Large intestine (tissue), 3 donors: ENCODE measurements around the gene SGK1. TPM values are rescaled to one million over a fixed set of nuclear protein-coding genes. Genes with fewer than 3 reads are reported as not detected.

Experiments
- DNase-seq, 2 donors: peaks; one replicate each; pipeline versions ENCODE4 v3.0.0 to v3.0.0-alpha.2; 2013
- H3K27ac ChIP-seq: one replicate; pipeline ENCODE4 v1.5.1; 2013; ENCODE audit warnings: low read length
- H3K27me3 ChIP-seq: 2 replicates; pipeline ENCODE4 v1.6.1; 2013; ENCODE audit warnings: low read length; ENCODE audit not compliant: control insufficient read depth, insufficient read depth
- H3K36me3 ChIP-seq: 2 replicates; pipeline ENCODE4 v1.6.1; 2013; ENCODE audit warnings: low read length; ENCODE audit not compliant: control insufficient read depth, insufficient read depth
- H3K4me1 ChIP-seq: one replicate; pipeline ENCODE4 v1.6.1; 2013; ENCODE audit warnings: low read length; ENCODE audit not compliant: control insufficient read depth, insufficient read depth
- H3K4me3 ChIP-seq: one replicate; pipeline ENCODE4 v1.5.1; 2013; ENCODE audit warnings: low read length
- H3K9me3 ChIP-seq: one replicate; pipeline ENCODE4 v1.6.1; 2013; ENCODE audit warnings: mild to moderate bottlenecking, low read depth, low read length, moderate library complexity; ENCODE audit not compliant: control insufficient read depth
- WGBS: methylation state at CpG from one replicate; pipeline ENCODE4 v1.1.5; 2013; ENCODE audit warnings: low lambda C conversion rate; ENCODE audit not compliant: insufficient coverage; 5-methylcytosine and 5-hydroxymethylcytosine counted together
- polyA plus RNA-seq: library from polyadenylated mRNA; unstranded; fragments of 120-200 nt; gene quantifications from one replicate; pipeline ENCODE4 v1.2.1, GENCODE V29; 2013

The SGK1 gene
- polyA plus RNA-seq, 1 donor = 41.2 TPM

- H3K4me1 ChIP-seq = peaks cover 5% of the 10 kb centered on the region
- H3K27me3 ChIP-seq = no peaks in the 10 kb centered on the region
- DNase-seq = no peak
- H3K27ac ChIP-seq = no peak overlapping the region
- no peaks in the 10 kb centered on the region for H3K9me3 ChIP-seq
- H3K4me3 ChIP-seq = no peak overlapping the region
- no peaks in the 10 kb centered on the region for H3K36me3 ChIP-seq
- WGBS = 67% methylated on average over 1 of the region's 4 CpGs
Observed at GRCh38 chr6:134134654-134135053, 183.3 kb downstream of the SGK1 start.

- DNase-seq = peak; percentile 31 to 67
- WGBS = 80% methylated on average over 3 of the region's 3 CpGs
Observed at GRCh38 chr6:134132494-134133141, 185.3 kb downstream of the SGK1 start.

GRCh38 chr6:134131530-134132139, 186.3 kb downstream of the SGK1 start:
- DNase-seq = no peak
- WGBS = no CpG with 5 or more reads among the region's 4 CpGs
- H3K4me1 ChIP-seq = peaks cover 5% of the 10 kb centered on the region
- no peaks in the 10 kb centered on the region for H3K27me3 ChIP-seq
- no peaks in the 10 kb centered on the region for H3K9me3 ChIP-seq
- no peaks in the 10 kb centered on the region for H3K36me3 ChIP-seq
- H3K27ac ChIP-seq = no peak overlapping the region
- no peak overlapping the region for H3K4me3 ChIP-seq

More at GRCh38 chr6:134132494-134133141, 185.3 kb downstream of the SGK1 start:
- no peak overlapping the region for H3K4me3 ChIP-seq
- peaks cover 5% of the 10 kb centered on the region for H3K4me1 ChIP-seq
- H3K27ac ChIP-seq = peak overlapping the region; percentile 59
- H3K9me3 ChIP-seq = no peaks in the 10 kb centered on the region
- H3K27me3 ChIP-seq = no peaks in the 10 kb centered on the region
- H3K36me3 ChIP-seq = no peaks in the 10 kb centered on the region

GRCh38 chr6:134128146-134128545, 189.8 kb downstream of the SGK1 start:
- H3K4me1 ChIP-seq = peaks cover under 1% of the 10 kb centered on the region
- DNase-seq = no peak
- H3K27ac ChIP-seq = no peak overlapping the region
- H3K27me3 ChIP-seq = no peaks in the 10 kb centered on the region
- H3K36me3 ChIP-seq = no peaks in the 10 kb centered on the region
- WGBS = no CpG with 5 or more reads among the region's 1 CpG
- H3K9me3 ChIP-seq = no peaks in the 10 kb centered on the region
- H3K4me3 ChIP-seq = no peak overlapping the region

GRCh38 chr6:134123666-134124208, 194.2 kb downstream of the SGK1 start:
- Histone ChIP-seq H3K27me3 (no peaks in the 10 kb centered on the region), H3K4me1 (no peaks in the 10 kb centered on the region), H3K9me3 (no peaks in the 10 kb centered on the region), H3K27ac (no peak overlapping the region), H3K36me3 (no peaks in the 10 kb centered on the region), H3K4me3 (no peak overlapping the region)
- no CpG with 5 or more reads among the region's 5 CpGs for WGBS
- DNase-seq = peak; percentile 19 to 54

GRCh38 chr6:134122775-134123174, 195.1 kb downstream of the SGK1 start:
- no CpG with 5 or more reads among the region's 1 CpG for WGBS
- DNase-seq = no peak
- H3K27ac ChIP-seq = no peak overlapping the region

GRCh38 chr6:134119486-134119885, 198.4 kb downstream of the SGK1 start:
- no peaks in the 10 kb centered on the region for H3K9me3 ChIP-seq
- no peak overlapping the region for H3K4me3 ChIP-seq
- H3K4me1 ChIP-seq = no peaks in the 10 kb centered on the region
- DNase-seq = no peak
- H3K36me3 ChIP-seq = no peaks in the 10 kb centered on the region
- no peak overlapping the region for H3K27ac ChIP-seq
- H3K27me3 ChIP-seq = peaks cover 24% of the 10 kb centered on the region

More at GRCh38 chr6:134122775-134123174, 195.1 kb downstream of the SGK1 start:
- H3K9me3 ChIP-seq = no peaks in the 10 kb centered on the region
- H3K36me3 ChIP-seq = no peaks in the 10 kb centered on the region
- H3K27me3 ChIP-seq = peaks cover under 1% of the 10 kb centered on the region
- H3K4me1 ChIP-seq = no peaks in the 10 kb centered on the region
- no peak overlapping the region for H3K4me3 ChIP-seq
